HPDE6-E6E7 (cell line): ENCODE data around the gene FUT8.

Experiments
- DNase-seq: peaks from one replicate; pipeline ENCODE4 v3.0.0; 2011; ENCODE audit warnings: missing footprints; ENCODE audit errors: extremely low spot score

FUT8 gene

GRCh38 chr14:65495196-65495595 is 82.7 kb downstream of the FUT8 start:
- no peak for DNase-seq

GRCh38 chr14:65496178-65496993 is 83.9 kb downstream of the FUT8 start:
- DNase-seq = no peak

- no peak for DNase-seq
Observed at GRCh38 chr14:65499138-65499537, 86.6 kb downstream of the FUT8 start.

- DNase-seq = no peak
Observed at GRCh38 chr14:65500075-65500474, 87.5 kb downstream of the FUT8 start.

GRCh38 chr14:65501328-65501727 is 88.8 kb downstream of the FUT8 start:
- no peak for DNase-seq

GRCh38 chr14:65502676-65503124 is 90.2 kb downstream of the FUT8 start:
- peak; percentile 14 for DNase-seq

GRCh38 chr14:65503771-65504170 is 91.2 kb downstream of the FUT8 start:
- no peak for DNase-seq

GRCh38 chr14:65506801-65507200 is 94.3 kb downstream of the FUT8 start:
- no peak for DNase-seq

- no peak for DNase-seq
Observed at GRCh38 chr14:65509842-65510241, 97.3 kb downstream of the FUT8 start.

GRCh38 chr14:65513671-65514070 is 101.1 kb downstream of the FUT8 start:
- DNase-seq = no peak

GRCh38 chr14:65517635-65518542 is 105.4 kb downstream of the FUT8 start:
- no peak for DNase-seq

- no peak for DNase-seq
Observed at GRCh38 chr14:65528069-65528468, 115.5 kb downstream of the FUT8 start.

GRCh38 chr14:65531148-65531547 is 118.6 kb downstream of the FUT8 start:
- DNase-seq = no peak

GRCh38 chr14:65533736-65534404 is 121.3 kb downstream of the FUT8 start:
- no peak for DNase-seq

GRCh38 chr14:65536781-65537423 is 124.4 kb downstream of the FUT8 start:
- DNase-seq = no peak

- DNase-seq = no peak
Observed at GRCh38 chr14:65548878-65549277, 136.3 kb downstream of the FUT8 start.

GRCh38 chr14:65549429-65549828 is 136.9 kb downstream of the FUT8 start:
- DNase-seq = no peak

- no peak for DNase-seq
Observed at GRCh38 chr14:65550779-65551643, 138.5 kb downstream of the FUT8 start.

GRCh38 chr14:65552724-65553123 is 140.2 kb downstream of the FUT8 start:
- no peak for DNase-seq

GRCh38 chr14:65554837-65555236 is 142.3 kb downstream of the FUT8 start:
- no peak for DNase-seq

GRCh38 chr14:65555358-65555757 is 142.8 kb downstream of the FUT8 start:
- DNase-seq = no peak
